Glomerular visceral epithelial cell (primary cell): ENCODE results near the gene PRKAG2.
"Not testable (repeated sequence)": the region's sequence is repeated elsewhere in the genome, so short reads cannot be mapped to it uniquely, and the experiment has no call there.

Experiments used
- DNase-seq: peaks from one replicate; pipeline ENCODE4 v3.0.0-alpha.2; 2016; ENCODE audit errors: extremely low spot score

Gene PRKAG2

GRCh38 chr7:151851145-151851751 is 25.7 kb downstream of the PRKAG2 start:
- no peak for DNase-seq

GRCh38 chr7:151850491-151851124 is 26.3 kb downstream of the PRKAG2 start:
- no peak for DNase-seq

GRCh38 chr7:151849879-151850260 is 27.0 kb downstream of the PRKAG2 start:
- DNase-seq = no peak

- no peak for DNase-seq
Observed at GRCh38 chr7:151849008-151849878, 27.7 kb downstream of the PRKAG2 start.

GRCh38 chr7:151847681-151848081 is 29.2 kb downstream of the PRKAG2 start:
- DNase-seq = no peak

GRCh38 chr7:151847136-151847535 is 29.8 kb downstream of the PRKAG2 start:
- DNase-seq = no peak

- no peak for DNase-seq
Observed at GRCh38 chr7:151845412-151846205, 31.3 kb downstream of the PRKAG2 start.

GRCh38 chr7:151844825-151845200 is 32.1 kb downstream of the PRKAG2 start:
- DNase-seq = no peak

GRCh38 chr7:151844071-151844824 is 32.7 kb downstream of the PRKAG2 start:
- no peak for DNase-seq

GRCh38 chr7:151843181-151843580 is 33.7 kb downstream of the PRKAG2 start:
- DNase-seq = no peak

GRCh38 chr7:151841395-151842051 is 35.4 kb downstream of the PRKAG2 start:
- DNase-seq = not testable (repeated sequence)

GRCh38 chr7:151840088-151840910 is 36.6 kb downstream of the PRKAG2 start:
- no peak for DNase-seq

GRCh38 chr7:151839451-151839921 is 37.4 kb downstream of the PRKAG2 start:
- no peak for DNase-seq

GRCh38 chr7:151838861-151839381 is 38.0 kb downstream of the PRKAG2 start:
- no peak for DNase-seq

GRCh38 chr7:151838072-151838471 is 38.8 kb downstream of the PRKAG2 start:
- no peak for DNase-seq

GRCh38 chr7:151837285-151838042 is 39.5 kb downstream of the PRKAG2 start:
- DNase-seq = no peak

- no peak for DNase-seq
Observed at GRCh38 chr7:151836927-151837205, 40.0 kb downstream of the PRKAG2 start.

GRCh38 chr7:151836191-151836926 is 40.6 kb downstream of the PRKAG2 start:
- DNase-seq = no peak
